ENCODE results near the gene TOB1.

DNA sequence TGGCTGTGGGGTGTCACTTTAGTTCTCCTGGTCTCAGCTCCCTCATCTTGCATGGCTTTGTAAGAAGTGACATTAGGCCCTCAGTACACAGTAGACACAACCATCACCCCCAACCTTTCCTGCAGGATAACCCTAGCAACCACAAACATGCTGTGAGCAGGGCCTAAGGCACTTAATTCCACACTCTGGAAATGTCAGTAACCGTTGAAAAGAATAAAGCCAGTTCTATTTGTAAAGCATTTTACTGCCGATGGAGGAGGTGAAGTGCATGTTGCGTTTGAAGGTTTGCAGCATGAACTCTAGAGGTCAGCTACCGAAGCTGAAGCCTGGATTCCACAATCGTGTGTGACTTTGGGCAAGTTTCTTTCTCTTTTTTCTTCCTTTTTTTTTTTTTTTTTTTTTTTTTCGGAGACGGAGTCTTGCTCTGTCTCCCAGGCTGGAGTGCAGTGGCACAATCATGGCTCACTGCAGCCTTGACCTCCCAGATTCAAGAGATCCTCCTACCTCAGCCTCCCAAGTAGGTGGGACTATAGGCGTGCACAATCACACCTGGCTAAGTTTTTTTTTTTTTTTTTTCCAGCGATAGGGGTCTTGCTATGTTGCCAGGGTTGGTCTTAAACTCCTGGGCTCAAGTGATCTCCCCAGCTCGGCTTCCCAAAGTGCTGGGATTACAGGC is 26.1 kb upstream of the TOB1 start:
- TF ChIP-seq CTCF (IDR thresholded peaks at IDR 0.05): no peak
- TF ChIP-seq POLR2A (IDR thresholded peaks at IDR 0.05): no peak
